ENCODE measurements around the gene PIEZO2.

PIEZO2 gene

GRCh38 chr18:10787293-10787901 lies 362.0 kb downstream of the PIEZO2 start:
- H3K9me2 ChIP-seq (ENCODE audit: low read depth, low read length): no peaks in the 10 kb centered on the region
- no peaks in the 10 kb centered on the region for H3K9me3 ChIP-seq (ENCODE audit: low read length)
- H3K4me1 ChIP-seq (ENCODE audit: insufficient read depth, low read length, severe bottlenecking): peaks cover 31% of the 10 kb centered on the region
- H3F3A ChIP-seq (ENCODE audit: insufficient read depth, low read length): no peaks in the 10 kb centered on the region; the same call in 1 of the 2 replicates
- H3K4me2 ChIP-seq (ENCODE audit: low read length): 0 out of 2 replicates have a peak overlapping the region, but pooled peaks have one; percentile 13
- H3K27ac ChIP-seq (ENCODE audit: low read depth, low read length, poor library complexity, severe bottlenecking): no peak overlapping the region
- TF ChIP-seq EZH2 (IDR thresholded peaks at IDR 0.05; ENCODE audit: borderline replicate concordance, low read length) (no peak), CTCF (IDR thresholded peaks at IDR 0.05; ENCODE audit: low read length) (peak; percentile 99)
- H3K4me3 ChIP-seq (ENCODE audit: low read depth, low read length, poor library complexity, severe bottlenecking): no peak overlapping the region
- H3K9ac ChIP-seq (ENCODE audit: low read length): no peak overlapping the region
- no peaks in the 10 kb centered on the region for H3K36me3 ChIP-seq (ENCODE audit: insufficient read depth, low read length)
- H4K20me1 ChIP-seq (ENCODE audit: insufficient read depth, low read length): no peaks in the 10 kb centered on the region
- H2AFZ ChIP-seq (ENCODE audit: low read length): no peak overlapping the region
- no peaks in the 10 kb centered on the region for H3K27me3 ChIP-seq (ENCODE audit: insufficient read depth, low read length)
- H3K79me2 ChIP-seq (ENCODE audit: insufficient read depth, low read length): no peaks in the 10 kb centered on the region

GRCh38 chr18:10785798-10786197 lies 363.6 kb downstream of the PIEZO2 start:
- Histone ChIP-seq H3K27me3 (ENCODE audit: insufficient read depth, low read length) (no peaks in the 10 kb centered on the region), H3K4me1 (ENCODE audit: insufficient read depth, low read length, severe bottlenecking) (peaks cover 24% of the 10 kb centered on the region), H3F3A (ENCODE audit: insufficient read depth, low read length) (no peaks in the 10 kb centered on the region; the same call in 1 of the 2 replicates)

GRCh38 chr18:10784596-10785202 lies 364.7 kb downstream of the PIEZO2 start:
- Histone ChIP-seq H3K9me2 (ENCODE audit: low read depth, low read length) (no peaks in the 10 kb centered on the region), H3K4me1 (ENCODE audit: insufficient read depth, low read length, severe bottlenecking) (peaks cover 14% of the 10 kb centered on the region), H3K9me3 (ENCODE audit: low read length) (no peaks in the 10 kb centered on the region), H4K20me1 (ENCODE audit: insufficient read depth, low read length) (no peaks in the 10 kb centered on the region), H3K27me3 (ENCODE audit: insufficient read depth, low read length) (no peaks in the 10 kb centered on the region), H2AFZ (ENCODE audit: low read length) (no peak overlapping the region), H3K79me2 (ENCODE audit: insufficient read depth, low read length) (no peaks in the 10 kb centered on the region), H3K4me3 (ENCODE audit: low read depth, low read length, poor library complexity, severe bottlenecking) (no peak overlapping the region), H3F3A (ENCODE audit: insufficient read depth, low read length) (no peaks in the 10 kb centered on the region; the same call in 1 of the 2 replicates), H3K4me2 (ENCODE audit: low read length) (no peak overlapping the region), H3K36me3 (ENCODE audit: insufficient read depth, low read length) (no peaks in the 10 kb centered on the region), H3K27ac (ENCODE audit: low read depth, low read length, poor library complexity, severe bottlenecking) (no peak overlapping the region), H3K9ac (ENCODE audit: low read length) (no peak overlapping the region)
- TF ChIP-seq EZH2 (IDR thresholded peaks at IDR 0.05; ENCODE audit: borderline replicate concordance, low read length): no peak
- TF ChIP-seq CTCF (IDR thresholded peaks at IDR 0.05; ENCODE audit: low read length): peak; percentile 16; the same call in 1 of the 2 replicates

More at GRCh38 chr18:10785798-10786197, 363.6 kb downstream of the PIEZO2 start:
- no peak for TF ChIP-seq CTCF (IDR thresholded peaks at IDR 0.05; ENCODE audit: low read length)
- TF ChIP-seq EZH2 (IDR thresholded peaks at IDR 0.05; ENCODE audit: borderline replicate concordance, low read length): no peak
- no peaks in the 10 kb centered on the region for H4K20me1 ChIP-seq (ENCODE audit: insufficient read depth, low read length)
- no peaks in the 10 kb centered on the region for H3K36me3 ChIP-seq (ENCODE audit: insufficient read depth, low read length)
- H3K4me3 ChIP-seq (ENCODE audit: low read depth, low read length, poor library complexity, severe bottlenecking): no peak overlapping the region
- H3K9me2 ChIP-seq (ENCODE audit: low read depth, low read length): no peaks in the 10 kb centered on the region
- no peak overlapping the region for H2AFZ ChIP-seq (ENCODE audit: low read length)
- H3K9ac ChIP-seq (ENCODE audit: low read length): no peak overlapping the region
- H3K4me2 ChIP-seq (ENCODE audit: low read length): no peak overlapping the region
- H3K27ac ChIP-seq (ENCODE audit: low read depth, low read length, poor library complexity, severe bottlenecking): no peak overlapping the region
- no peaks in the 10 kb centered on the region for H3K9me3 ChIP-seq (ENCODE audit: low read length)
- H3K79me2 ChIP-seq (ENCODE audit: insufficient read depth, low read length): no peaks in the 10 kb centered on the region

Data from OCI-LY1 (cell line).